BJ (cell line): Measurements from ENCODE around the gene CBX2. TPM values are rescaled to one million over a fixed set of nuclear protein-coding genes. Genes with fewer than 3 reads are reported as not detected.

Experiments
- CTCF ChIA-PET: fragments of 350-600 bp; formaldehyde crosslinking; extraction: SDS; loops from one replicate; lab custom pipeline; 2021; ENCODE audit warnings: antibody characterized with exemption, inconsistent platforms; lab: Yijun Ruan, JAX
- POLR2A ChIA-PET: fragments of 300-600 bp; sonication (Branson Sonifier 250); formaldehyde crosslinking; extraction: SDS; loops from one replicate; lab custom pipeline; 2021; ENCODE audit warnings: antibody characterized with exemption; lab: Charles Lee
- DNase-seq: peaks from one replicate; pipeline ENCODE4 v3.0.0-alpha.2; 2011; ENCODE audit warnings: low read depth
- H3K27me3 ChIP-seq: 2 replicates; pipeline ENCODE4 v1.6.0; 2011; ENCODE audit warnings: low read length; ENCODE audit not compliant: control insufficient read depth, insufficient read depth
- H3K36me3 ChIP-seq: 2 replicates; pipeline ENCODE4 v1.5.1; 2011; ENCODE audit warnings: low read length; ENCODE audit not compliant: control insufficient read depth, insufficient read depth
- H3K4me3 ChIP-seq: 2 replicates; pipeline ENCODE4 v1.5.1; 2011; ENCODE audit warnings: low read depth, mild to moderate bottlenecking, control low read depth, low read length
- polyA plus RNA-seq: library from polyadenylated mRNA; depleted of rRNA; stranded (reverse); fragments of >200 nt; gene quantifications from 2 replicates; pipeline ENCODE4 v1.2.3, GENCODE V29; 2011
- TF ChIP-seq, protein P1 (sequence below): IDR thresholded peaks from 2 replicates; pipeline ENCODE4 v1.5.1; 2011; ENCODE audit warnings: low read depth, mild to moderate bottlenecking, control low read depth, inconsistent platforms, low read length, moderate library complexity; ENCODE audit not compliant: insufficient read depth

CBX2 gene
- polyA plus RNA-seq, 1 experiment: 1.5 TPM

DNA sequence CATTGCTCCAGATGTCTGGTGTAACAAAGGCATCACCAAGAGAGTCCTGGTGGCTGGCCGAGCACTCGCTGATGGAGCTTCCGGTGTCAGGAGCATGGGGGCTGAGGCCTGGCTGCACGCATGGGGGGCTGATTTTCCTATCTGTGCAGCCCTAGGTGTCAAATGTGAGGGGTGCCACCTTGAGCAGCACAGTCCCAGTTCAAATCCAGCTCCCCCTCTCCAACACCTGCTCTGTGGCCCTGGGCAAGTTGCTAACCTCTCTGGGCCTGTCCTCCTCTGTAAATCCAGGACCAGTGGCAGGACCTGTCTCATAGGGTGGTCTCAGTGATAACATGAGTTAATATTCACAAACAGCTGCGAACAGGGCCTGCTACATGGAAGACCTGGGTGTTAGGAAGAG, 34.3 kb upstream of the CBX2 start:
- TF ChIP-seq, protein P1, sequence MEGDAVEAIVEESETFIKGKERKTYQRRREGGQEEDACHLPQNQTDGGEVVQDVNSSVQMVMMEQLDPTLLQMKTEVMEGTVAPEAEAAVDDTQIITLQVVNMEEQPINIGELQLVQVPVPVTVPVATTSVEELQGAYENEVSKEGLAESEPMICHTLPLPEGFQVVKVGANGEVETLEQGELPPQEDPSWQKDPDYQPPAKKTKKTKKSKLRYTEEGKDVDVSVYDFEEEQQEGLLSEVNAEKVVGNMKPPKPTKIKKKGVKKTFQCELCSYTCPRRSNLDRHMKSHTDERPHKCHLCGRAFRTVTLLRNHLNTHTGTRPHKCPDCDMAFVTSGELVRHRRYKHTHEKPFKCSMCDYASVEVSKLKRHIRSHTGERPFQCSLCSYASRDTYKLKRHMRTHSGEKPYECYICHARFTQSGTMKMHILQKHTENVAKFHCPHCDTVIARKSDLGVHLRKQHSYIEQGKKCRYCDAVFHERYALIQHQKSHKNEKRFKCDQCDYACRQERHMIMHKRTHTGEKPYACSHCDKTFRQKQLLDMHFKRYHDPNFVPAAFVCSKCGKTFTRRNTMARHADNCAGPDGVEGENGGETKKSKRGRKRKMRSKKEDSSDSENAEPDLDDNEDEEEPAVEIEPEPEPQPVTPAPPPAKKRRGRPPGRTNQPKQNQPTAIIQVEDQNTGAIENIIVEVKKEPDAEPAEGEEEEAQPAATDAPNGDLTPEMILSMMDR: no peak
- POLR2A ChIA-PET: no interaction called here
- CTCF ChIA-PET: interaction anchor here (0.7 to 1.8 kb wide), 6 partner anchors 14 to 655 kb away, joined by 3 to 5 read pairs (median 3); partner anchors contain the start of gene CBX4
- Histone ChIP-seq H3K4me3 (no peak overlapping the region), H3K27me3 (peaks cover 51% of the 10 kb centered on the region), H3K36me3 (no peaks in the 10 kb centered on the region)
- DNase-seq: no peak

DNA sequence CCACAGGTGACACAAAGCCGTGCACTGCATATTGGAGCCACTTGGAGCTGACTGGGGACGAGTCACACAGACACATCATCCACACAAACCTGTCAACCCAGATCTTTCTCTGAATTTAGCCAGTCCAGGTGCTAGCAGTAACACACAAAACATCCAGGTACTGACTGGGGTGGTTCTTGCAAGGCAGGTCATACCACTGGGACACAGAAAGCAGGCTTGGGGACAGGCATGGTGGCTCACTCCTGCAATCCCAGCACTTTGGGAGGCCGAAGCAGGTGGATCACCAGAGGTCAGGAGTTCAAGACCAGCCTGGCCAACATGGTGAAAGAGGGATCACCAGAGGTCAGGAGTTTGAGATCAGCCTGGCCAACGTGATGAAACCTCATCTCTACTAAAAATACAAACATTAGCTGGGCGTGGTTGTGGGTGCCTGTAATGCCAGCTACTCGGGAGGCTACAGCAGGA, 32.3 kb upstream of the CBX2 start:
- TF ChIP-seq, protein P1: no peak
- DNase-seq: no peak
- POLR2A ChIA-PET: no interaction called here
- H3K36me3 ChIP-seq: no peaks in the 10 kb centered on the region
- peaks cover 43% of the 10 kb centered on the region for H3K27me3 ChIP-seq
- CTCF ChIA-PET: interaction anchor here (0.6 to 1.9 kb wide), 13 partner anchors 12 to 248 kb away, joined by 3 to 8 read pairs (median 3); no protein-coding TSS in a partner anchor
- H3K4me3 ChIP-seq: no peak overlapping the region

DNA sequence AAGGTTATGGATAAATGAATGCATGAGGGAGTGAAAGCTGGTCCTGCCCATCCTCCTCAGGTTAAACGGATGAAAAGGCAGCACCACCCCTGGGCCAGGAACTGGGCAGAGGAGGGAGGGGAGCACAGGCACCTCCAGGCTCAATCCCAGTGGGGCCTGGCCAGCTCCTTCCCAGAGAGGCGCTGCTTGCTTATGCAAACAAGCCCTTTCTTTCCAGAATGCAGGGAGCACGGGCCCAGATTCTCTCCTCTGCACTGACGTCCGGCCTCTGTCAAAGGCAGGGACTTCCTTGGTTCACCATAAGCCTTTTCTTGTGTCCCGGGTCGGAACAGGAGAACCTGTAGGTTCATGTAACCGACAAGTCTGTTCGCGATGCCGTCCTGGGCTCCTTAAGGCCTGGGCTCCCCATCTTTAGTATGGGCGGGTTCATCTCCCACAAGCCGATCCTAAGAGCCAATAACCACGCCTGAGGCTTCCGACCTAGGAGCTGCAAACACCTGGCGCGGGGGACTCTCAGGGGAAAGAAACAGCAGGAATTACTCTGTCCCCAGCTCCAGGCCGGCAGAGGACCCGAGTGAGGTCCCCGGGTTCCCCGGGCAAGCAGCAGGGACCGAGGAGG, 30.9 kb upstream of the CBX2 start:
- H3K36me3 ChIP-seq: no peaks in the 10 kb centered on the region
- no peak overlapping the region for H3K4me3 ChIP-seq
- peaks cover 39% of the 10 kb centered on the region for H3K27me3 ChIP-seq
- ChIA-PET CTCF (interaction anchor here (0.6 to 1.4 kb wide), 7 partner anchors 8 to 894 kb away, joined by 3 read pairs; no protein-coding TSS in a partner anchor), POLR2A (no interaction called here)
- TF ChIP-seq, protein P1: no peak
- DNase-seq: no peak

DNA sequence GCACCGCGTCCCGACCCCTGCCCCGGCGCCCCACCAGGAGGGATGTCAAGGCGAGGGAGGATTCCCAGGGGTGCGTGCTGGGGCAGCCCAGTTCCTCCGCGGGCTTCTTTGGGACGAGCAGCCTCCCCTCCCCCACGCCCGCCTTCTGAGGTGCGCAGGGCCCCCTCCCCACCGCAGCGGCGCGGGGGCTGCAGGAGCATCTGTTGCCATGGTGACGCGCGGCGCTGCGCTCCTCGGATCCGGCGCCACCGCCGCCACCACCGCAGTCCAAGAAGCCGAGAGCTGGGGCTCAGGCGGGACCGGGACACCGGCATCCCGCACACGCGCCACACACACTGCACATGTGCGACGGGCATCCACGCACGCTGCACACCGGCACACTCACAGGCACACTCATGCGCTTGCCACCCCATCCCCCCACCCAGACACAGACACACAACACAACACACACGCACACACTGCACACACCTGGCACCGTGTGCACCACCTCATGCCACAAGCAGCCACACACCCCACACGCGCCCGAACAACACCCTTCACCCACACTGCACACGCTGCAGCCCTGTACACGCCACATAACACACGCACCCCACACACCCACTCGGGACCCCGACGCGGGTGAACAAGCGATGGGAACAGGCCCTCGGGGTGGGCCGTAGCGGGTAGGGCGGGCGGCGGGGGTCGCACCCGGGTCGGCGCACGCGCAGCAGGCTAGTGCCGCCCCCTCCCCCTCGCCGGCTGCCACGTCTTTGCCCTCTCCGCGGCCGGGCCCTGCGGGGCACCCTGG, 30.2 kb upstream of the CBX2 start:
- Histone ChIP-seq H3K27me3 (peaks cover 37% of the 10 kb centered on the region), H3K4me3 (no peak overlapping the region), H3K36me3 (no peaks in the 10 kb centered on the region)
- POLR2A ChIA-PET: no interaction called here
- no peak for DNase-seq
- TF ChIP-seq, protein P1: no peak
- CTCF ChIA-PET: interaction anchor here (0.6 to 1.4 kb wide), 2 partner anchors 223 to 244 kb away, joined by 3 read pairs; no protein-coding TSS in a partner anchor

DNA sequence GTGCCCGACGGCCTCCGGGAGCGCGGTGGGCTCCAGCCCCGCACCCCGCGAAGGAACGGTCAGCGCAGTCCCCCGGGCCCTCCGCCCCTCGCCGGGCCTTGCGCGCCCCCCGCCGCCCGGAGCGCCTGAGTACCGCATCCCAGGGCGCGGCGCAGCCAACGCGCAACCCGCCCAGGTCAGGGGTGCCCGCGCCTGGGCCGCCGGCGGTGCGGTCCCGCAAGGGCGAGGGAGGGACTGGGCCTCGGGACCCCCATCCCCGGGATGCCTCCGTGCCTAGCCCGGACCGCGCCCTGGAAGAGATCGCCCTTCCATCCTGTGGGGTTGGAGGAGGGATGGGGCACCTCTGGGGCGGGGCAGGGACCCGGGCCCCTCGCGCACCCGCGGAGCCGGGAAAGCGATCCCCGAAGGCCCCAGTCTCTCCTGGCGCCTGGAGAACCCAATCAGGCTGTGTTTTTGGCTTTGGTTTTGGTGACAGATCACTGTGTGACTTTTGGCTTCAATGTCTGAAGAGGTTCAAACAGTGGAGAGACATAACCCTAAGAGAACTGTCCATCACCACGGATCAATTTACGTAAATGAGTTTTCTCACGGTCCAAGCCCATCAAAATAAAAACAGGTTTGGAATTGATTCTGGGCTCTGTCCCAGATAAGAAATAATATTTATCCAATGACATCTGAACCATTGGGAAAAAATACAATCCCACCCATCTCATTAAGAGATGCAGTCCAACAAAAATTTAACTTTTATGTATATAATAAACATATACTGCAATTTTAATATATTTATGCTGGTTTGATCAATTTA, 29.5 kb upstream of the CBX2 start:
- Histone ChIP-seq H3K36me3 (no peaks in the 10 kb centered on the region), H3K27me3 (peaks cover 32% of the 10 kb centered on the region), H3K4me3 (no peak overlapping the region)
- TF ChIP-seq, protein P1: no peak
- no peak for DNase-seq
- ChIA-PET POLR2A (no interaction called here), CTCF (interaction anchor here (0.7 to 1.2 kb wide), 4 partner anchors 41 to 427 kb away, joined by 3 read pairs; no protein-coding TSS in a partner anchor)
